Stimulated activated CD4-positive, alpha-beta T cell treated with anti-CD3 and anti-CD28 coated beads, Interleukin-12 subunit alpha, Interleukin-12 subunit beta, amount 100 ng/mL, for 24 hours (primary cell): ENCODE data around the gene ZNF324B.
"Not testable (repeated sequence)": the region's sequence is repeated elsewhere in the genome, so short reads cannot be mapped to it uniquely, and the experiment has no call there.

ENCODE experiments used
- DNase-seq, 2 experiments: peaks; one replicate each; pipeline ENCODE4 v3.0.0-alpha.2; 2020; ENCODE audit warnings: low read depth in 2 of 2

Gene ZNF324B

DNA sequence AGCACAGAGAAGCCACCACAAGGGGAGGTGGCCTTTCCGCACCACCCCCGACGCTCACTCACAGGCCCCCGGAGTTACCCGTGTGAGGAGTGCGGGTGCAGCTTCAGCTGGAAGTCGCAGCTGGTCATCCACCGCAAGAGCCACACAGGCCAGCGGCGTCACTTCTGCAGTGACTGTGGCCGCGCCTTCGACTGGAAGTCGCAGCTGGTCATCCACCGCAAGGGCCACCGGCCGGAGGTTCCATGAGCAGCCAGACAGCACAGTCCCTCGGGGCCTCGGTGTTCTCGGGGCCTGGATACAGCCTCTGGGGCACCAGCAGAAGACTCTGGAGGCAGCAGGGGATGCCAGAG, 29.0 kb downstream of the ZNF324B start:
- no peak for DNase-seq

DNA sequence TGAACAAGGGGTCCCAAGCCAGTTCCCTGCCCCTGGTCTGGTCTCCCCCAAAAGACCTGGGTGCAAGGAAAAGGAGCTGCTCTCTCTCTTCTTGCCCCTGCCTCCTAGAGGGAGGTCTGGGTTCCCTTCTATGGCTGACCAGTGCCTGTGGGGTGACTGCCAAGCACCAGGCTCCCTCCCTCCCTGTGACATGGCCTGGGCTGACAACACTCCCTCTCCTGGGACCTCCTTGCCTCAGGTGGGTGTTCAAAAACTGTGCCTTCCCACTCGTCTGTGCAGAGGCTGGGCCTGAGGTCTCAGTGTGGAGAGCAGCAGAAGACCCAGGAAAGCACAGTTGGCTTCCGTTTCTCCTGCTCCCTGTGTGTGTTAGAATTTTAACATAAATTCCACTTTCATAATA, 29.4 kb downstream of the ZNF324B start:
- DNase-seq, result no peak

DNA sequence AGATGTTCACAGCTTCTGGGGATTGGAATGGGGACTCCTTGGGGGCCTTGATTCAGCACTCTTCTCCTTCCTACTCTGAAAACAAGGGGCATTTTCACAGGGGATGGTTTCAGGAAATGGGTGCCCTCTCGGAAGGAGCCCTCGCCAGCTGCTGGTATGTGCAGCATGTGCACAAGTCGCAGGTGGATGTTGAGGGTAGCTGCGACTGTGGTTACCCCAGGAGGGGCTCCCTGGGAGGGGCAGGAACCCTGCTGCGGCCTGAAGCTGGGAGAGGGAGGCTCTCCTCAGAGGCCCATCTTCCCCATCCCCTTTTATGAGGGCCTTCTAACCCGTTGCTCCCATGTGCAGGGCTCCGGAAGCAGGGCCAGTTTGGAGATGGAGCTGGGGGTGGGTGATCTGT, 30.9 kb downstream of the ZNF324B start:
- no peak for DNase-seq

DNA sequence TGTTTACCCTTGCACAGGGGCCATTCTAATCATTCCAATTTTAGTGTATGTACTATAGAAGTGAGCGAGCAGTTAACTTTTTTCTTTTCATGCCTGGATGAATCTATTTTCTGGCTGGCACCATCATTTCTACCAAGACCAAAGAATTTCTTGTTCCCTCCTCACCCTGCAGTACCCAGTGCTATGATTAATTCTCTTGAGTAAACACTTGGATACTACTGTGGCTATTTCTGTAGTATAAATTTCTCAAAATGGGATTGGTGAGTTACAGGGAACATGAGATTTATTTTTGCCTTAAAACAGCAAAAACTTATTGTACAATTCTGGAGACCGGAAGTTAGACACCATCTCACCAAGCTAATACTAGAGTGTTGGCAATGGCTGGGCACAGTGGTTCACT, 32.4 kb downstream of the ZNF324B start:
- DNase-seq, result no peak

DNA sequence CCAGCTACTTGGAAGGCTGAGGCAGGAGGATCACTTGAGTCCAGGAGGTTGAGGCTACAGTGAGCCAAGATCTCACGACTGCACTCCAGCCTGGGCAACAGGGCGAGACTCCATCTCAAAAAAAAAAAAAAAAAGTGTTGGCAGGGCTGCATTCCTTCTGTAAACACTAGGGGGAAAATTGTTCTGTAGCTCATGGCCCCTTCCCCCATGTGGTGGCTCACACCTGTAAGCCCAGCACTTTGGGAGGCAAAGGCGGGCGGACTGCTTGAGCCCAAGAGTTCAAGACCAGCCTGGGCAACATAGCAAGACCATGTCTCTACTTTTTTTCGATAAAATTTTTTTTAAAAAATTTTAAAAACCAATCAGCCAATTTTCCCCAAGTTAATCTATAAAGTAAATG, 32.9 kb downstream of the ZNF324B start:
- not testable (repeated sequence) for DNase-seq

DNA sequence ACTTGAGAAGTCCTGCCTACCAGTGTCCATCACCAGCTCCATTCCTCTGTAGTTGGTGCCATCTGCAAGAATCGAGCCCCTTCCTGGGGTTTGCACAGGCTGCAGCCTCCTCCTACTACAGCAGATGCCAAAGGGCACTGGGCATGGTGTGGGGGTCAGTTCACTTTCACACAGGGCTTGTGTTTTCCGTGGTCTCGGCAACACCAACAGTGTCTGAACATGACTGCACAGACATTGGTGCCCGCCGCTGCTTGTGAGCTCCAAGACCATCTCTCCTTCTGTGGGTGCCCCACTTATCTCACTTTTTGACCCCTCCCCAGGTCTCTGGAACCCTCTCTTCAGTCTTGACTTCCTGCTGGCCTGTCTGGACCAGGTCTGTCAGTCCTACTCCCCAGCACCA, 40.0 kb downstream of the ZNF324B start:
- DNase-seq, result no peak

DNA sequence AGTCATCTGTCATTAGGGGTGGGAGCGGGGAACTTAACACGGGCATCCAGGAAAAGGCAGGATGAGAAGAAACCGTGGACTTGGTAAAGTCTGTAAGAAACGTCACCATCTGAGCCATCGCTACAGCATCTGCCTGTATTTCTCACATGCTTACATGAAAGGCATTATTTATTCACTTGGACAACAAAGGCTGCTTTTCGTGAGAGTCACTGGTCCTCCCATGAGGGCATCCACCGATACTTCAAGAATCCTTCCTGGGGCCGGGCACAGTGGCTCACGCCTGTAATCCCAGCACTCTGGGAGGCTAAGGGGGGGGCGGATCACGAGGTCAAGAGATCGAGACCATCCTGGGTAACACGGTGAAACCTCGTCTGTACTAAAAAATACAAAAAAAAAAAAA, 40.8 kb downstream of the ZNF324B start:
- DNase-seq, result no peak

DNA sequence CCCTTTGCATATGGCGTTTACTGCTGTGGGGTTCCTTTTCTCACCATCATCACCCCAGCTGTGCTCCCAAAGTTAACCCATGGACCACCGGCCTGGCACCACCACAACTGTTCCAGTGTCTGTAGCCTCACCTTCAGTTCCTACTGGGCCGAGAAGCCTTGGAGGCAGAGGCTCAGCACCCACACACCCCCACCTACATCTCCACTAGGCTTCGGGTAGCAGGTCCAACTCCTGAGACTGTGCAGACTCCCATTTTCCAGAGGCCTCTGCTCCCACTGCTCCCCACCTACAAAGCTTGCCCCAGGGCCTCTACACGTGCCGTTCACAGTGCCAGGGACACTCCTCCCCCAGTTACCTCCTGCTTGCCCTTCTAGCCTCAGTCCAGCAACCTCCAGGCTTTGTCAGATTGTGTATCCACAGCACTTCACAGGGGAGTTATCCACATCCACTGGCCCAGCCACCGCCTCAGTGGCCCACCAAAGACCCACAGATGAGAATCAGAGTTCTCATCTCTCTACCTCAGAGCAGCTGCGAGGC, 46.3 kb downstream of the ZNF324B start:
- no peak for DNase-seq

DNA sequence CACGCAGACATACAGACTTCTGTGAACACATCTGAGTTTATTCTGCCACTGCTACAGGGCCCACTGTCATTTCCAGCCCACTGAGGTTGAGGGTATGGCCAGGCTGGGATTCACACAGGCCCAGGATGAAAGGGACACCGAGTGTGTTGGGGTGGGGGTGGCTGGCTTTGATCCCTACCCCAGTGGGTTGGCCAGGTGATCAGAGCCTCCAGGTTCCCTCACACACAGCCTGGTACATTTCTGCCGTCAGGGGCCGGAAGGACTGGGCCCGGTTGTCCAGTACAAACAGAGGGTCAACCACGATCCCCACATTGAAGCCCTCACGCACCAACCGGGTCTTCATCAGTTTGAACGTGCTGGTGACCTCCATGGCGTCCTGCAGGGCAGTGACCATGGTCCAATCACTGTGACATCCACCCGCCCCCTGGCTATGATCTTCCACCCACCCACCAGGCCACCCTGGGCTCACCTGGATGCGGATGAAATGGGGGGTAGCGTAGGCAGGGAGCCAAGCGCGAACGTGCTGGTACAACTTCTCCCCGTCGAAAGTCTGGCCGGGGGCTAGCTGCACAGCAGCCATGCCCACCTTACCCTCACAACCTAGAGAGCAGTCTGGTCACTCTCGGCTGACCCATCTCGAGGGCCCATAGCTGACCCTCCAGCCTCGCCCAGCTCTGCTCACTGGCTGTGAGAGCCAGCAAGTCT, 47.0 kb downstream of the ZNF324B start:
- no peak for DNase-seq

DNA sequence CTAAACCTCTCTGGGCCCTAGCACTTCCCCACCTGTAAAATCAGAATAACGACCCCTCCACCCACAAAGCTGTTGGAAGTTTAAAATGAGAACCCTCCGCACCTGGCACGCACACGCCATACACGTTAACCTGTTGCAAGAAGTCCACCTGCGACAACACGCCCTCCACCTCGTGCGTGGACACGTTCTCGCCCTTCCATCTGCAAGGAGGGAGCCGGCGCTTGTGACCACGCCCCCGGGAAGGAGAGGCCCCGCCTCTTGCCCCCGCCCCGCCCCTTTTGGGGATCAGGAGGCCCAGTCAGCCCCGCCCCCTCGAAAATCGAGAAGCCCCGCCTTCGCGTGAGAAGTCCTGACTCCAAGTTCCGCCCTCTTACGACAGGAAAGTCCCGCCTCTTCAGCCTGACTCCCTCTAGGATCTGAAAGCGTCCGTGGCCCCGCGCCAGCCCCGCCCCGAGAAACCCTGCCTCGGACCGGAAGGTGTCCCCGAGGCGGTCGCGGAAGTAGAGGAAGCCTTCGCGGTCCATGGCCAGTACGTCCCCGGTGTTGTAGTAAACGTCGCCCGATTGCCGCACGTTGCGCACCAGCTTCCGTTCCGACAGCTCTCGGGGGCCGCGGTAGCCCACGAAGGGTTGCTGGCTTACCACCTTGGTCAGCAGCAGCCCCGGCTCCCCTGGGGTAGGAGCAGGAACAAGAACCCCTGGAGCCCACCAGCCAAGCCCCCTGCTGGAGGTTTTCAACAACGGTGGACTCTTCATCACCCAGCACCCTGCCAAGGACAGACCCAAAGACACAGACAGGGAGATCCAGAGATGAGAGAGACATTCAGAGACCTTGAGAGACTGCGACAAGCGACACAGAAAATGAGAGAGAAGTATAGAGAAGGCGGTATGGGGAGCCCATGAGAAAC, 47.9 kb downstream of the ZNF324B start:
- DNase-seq, result peak; percentile 96 to 100

DNA sequence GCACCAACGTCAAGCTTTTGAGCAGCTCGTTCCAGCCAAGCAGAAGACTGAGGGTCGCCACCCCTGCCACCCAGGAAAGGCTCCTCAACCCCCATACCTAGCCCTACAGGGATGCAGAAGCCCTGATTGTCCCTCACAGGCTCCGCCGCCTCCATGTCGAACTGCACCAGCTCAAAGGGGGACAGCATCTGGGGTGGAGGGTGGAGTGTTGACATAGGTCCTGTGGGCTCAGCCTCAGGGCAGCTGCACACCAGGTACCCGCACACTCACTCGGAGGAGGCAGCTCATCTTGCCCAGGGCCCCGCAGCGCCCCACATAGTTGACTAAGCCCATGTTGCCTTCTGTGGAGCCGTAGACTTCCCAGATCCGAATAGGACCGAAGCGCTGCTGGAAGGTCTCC, 48.8 kb downstream of the ZNF324B start:
- DNase-seq, result no peak
